ENCODE results near the gene XYLT1.
A peak's percentile ranks its signal among the peaks of the same experiment; 100 is the strongest.

XYLT1 gene

DNA sequence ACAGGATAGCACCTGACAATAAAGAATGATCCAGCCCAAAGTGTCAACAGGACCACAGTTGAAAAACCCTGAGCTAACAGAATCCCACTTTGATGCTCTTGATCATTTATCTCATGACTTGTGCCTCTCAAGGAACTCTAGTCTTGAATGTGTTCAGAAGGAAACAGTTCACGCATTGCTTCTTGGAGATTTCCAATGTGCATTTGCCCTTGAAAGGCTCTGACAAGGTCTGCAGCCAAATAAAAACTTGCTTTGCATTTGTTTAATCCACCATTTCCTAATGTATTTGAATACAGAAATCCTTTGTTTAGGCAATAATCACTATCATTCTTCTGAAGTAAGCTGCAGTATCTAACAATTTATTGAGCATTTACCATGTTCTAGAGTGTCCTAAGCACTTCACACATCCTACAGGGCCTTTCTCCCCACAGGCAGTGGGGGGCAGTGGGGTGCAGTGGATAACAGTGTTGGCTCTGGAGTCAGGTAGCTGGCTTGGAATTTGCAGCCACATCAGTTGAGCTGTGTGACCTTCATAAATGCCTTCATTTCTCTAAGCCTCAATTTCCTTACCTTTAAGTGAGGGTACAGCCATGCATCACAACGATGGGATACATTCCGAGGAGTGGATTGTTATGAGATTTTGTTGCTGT, 239.7 kb downstream of the XYLT1 start:
- no peak overlapping the region for H3K27ac ChIP-seq (ENCODE audit: extremely low read depth, low read depth, low read length)
- TF ChIP-seq, protein P1, sequence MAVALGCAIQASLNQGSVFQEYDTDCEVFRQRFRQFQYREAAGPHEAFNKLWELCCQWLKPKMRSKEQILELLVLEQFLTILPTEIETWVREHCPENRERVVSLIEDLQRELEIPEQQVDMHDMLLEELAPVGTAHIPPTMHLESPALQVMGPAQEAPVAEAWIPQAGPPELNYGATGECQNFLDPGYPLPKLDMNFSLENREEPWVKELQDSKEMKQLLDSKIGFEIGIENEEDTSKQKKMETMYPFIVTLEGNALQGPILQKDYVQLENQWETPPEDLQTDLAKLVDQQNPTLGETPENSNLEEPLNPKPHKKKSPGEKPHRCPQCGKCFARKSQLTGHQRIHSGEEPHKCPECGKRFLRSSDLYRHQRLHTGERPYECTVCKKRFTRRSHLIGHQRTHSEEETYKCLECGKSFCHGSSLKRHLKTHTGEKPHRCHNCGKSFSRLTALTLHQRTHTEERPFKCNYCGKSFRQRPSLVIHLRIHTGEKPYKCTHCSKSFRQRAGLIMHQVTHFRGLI (tag by site-specific recombination; IDR thresholded peaks at IDR 0.05) = no peak
- TF ChIP-seq, protein P2, sequence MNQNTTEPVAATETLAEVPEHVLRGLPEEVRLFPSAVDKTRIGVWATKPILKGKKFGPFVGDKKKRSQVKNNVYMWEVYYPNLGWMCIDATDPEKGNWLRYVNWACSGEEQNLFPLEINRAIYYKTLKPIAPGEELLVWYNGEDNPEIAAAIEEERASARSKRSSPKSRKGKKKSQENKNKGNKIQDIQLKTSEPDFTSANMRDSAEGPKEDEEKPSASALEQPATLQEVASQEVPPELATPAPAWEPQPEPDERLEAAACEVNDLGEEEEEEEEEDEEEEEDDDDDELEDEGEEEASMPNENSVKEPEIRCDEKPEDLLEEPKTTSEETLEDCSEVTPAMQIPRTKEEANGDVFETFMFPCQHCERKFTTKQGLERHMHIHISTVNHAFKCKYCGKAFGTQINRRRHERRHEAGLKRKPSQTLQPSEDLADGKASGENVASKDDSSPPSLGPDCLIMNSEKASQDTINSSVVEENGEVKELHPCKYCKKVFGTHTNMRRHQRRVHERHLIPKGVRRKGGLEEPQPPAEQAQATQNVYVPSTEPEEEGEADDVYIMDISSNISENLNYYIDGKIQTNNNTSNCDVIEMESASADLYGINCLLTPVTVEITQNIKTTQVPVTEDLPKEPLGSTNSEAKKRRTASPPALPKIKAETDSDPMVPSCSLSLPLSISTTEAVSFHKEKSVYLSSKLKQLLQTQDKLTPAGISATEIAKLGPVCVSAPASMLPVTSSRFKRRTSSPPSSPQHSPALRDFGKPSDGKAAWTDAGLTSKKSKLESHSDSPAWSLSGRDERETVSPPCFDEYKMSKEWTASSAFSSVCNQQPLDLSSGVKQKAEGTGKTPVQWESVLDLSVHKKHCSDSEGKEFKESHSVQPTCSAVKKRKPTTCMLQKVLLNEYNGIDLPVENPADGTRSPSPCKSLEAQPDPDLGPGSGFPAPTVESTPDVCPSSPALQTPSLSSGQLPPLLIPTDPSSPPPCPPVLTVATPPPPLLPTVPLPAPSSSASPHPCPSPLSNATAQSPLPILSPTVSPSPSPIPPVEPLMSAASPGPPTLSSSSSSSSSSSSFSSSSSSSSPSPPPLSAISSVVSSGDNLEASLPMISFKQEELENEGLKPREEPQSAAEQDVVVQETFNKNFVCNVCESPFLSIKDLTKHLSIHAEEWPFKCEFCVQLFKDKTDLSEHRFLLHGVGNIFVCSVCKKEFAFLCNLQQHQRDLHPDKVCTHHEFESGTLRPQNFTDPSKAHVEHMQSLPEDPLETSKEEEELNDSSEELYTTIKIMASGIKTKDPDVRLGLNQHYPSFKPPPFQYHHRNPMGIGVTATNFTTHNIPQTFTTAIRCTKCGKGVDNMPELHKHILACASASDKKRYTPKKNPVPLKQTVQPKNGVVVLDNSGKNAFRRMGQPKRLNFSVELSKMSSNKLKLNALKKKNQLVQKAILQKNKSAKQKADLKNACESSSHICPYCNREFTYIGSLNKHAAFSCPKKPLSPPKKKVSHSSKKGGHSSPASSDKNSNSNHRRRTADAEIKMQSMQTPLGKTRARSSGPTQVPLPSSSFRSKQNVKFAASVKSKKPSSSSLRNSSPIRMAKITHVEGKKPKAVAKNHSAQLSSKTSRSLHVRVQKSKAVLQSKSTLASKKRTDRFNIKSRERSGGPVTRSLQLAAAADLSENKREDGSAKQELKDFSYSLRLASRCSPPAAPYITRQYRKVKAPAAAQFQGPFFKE (tag by site-specific recombination; IDR thresholded peaks at IDR 0.05; ENCODE audit: borderline replicate concordance) = no peak
- TF ChIP-seq ZBTB1 (tag by site-specific recombination; IDR thresholded peaks at IDR 0.05) (no peak), ZNF837 (tag by site-specific recombination; IDR thresholded peaks at IDR 0.05) (no peak), ZNF239 (tag by site-specific recombination; IDR thresholded peaks at IDR 0.05) (0 out of 2 replicates have a peak, but pooled peaks have one; percentile 48), ZNF785 (tag by site-specific recombination; IDR thresholded peaks at IDR 0.05) (no peak)
- no peaks in the 10 kb centered on the region for H3K9me3 ChIP-seq (ENCODE audit: control insufficient read depth, insufficient read depth, low read depth, low read length)
- no peaks in the 10 kb centered on the region for H3K4me1 ChIP-seq (ENCODE audit: control insufficient read depth, insufficient read depth, low read length)
- H3K36me3 ChIP-seq (ENCODE audit: control insufficient read depth in 2 of 2, insufficient read depth in 1 of 2, low read length in 2 of 2) = no peaks in the 10 kb centered on the region
- no peak overlapping the region for H3K4me3 ChIP-seq (ENCODE audit: low read depth, low read length)
- ChIA-PET CTCF (no interaction called here), POLR2A (no interaction called here)

DNA sequence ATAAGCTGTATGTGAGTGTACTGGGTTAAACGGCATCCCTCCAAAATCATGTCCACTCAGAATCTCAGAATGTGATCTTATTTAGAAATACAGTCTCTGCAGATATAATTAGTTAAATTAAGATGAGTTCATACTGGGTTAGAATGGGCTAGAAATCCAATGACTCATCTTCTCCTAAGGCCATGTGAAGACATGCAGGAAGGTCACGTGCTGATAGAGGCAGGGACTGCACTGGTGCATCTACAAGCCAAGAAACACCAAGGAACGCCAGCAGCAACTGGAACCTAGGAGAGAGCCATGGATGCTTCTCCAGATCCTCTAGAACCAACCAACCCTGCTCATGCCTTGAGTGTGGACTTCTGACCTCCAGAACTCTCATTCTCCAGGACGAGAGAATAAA, 241.0 kb downstream of the XYLT1 start:
- Histone ChIP-seq H3K36me3 (ENCODE audit: control insufficient read depth in 2 of 2, insufficient read depth in 1 of 2, low read length in 2 of 2) (no peaks in the 10 kb centered on the region), H3K9me3 (ENCODE audit: control insufficient read depth, insufficient read depth, low read depth, low read length) (no peaks in the 10 kb centered on the region), H3K4me3 (ENCODE audit: low read depth, low read length) (no peak overlapping the region), H3K27ac (ENCODE audit: extremely low read depth, low read depth, low read length) (no peak overlapping the region), H3K4me1 (ENCODE audit: control insufficient read depth, insufficient read depth, low read length) (no peaks in the 10 kb centered on the region)
- POLR2A ChIA-PET = no interaction called here
- no peak for TF ChIP-seq ZNF350 (tag by site-specific recombination; IDR thresholded peaks at IDR 0.05)
- no peak for TF ChIP-seq REPIN1 (tag by site-specific recombination; IDR thresholded peaks at IDR 0.05; ENCODE audit: low read depth)
- TF ChIP-seq, protein P3, sequence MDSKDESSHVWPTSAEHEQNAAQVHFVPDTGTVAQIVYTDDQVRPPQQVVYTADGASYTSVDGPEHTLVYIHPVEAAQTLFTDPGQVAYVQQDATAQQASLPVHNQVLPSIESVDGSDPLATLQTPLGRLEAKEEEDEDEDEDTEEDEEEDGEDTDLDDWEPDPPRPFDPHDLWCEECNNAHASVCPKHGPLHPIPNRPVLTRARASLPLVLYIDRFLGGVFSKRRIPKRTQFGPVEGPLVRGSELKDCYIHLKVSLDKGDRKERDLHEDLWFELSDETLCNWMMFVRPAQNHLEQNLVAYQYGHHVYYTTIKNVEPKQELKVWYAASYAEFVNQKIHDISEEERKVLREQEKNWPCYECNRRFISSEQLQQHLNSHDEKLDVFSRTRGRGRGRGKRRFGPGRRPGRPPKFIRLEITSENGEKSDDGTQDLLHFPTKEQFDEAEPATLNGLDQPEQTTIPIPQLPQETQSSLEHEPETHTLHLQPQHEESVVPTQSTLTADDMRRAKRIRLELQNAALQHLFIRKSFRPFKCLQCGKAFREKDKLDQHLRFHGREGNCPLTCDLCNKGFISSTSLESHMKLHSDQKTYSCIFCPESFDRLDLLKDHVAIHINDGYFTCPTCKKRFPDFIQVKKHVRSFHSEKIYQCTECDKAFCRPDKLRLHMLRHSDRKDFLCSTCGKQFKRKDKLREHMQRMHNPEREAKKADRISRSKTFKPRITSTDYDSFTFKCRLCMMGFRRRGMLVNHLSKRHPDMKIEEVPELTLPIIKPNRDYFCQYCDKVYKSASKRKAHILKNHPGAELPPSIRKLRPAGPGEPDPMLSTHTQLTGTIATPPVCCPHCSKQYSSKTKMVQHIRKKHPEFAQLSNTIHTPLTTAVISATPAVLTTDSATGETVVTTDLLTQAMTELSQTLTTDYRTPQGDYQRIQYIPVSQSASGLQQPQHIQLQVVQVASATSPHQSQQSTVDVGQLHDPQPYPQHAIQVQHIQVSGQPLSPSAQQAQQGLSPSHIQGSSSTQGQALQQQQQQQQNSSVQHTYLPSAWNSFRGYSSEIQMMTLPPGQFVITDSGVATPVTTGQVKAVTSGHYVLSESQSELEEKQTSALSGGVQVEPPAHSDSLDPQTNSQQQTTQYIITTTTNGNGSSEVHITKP (tag by site-specific recombination; IDR thresholded peaks at IDR 0.05) = no peak
- TF ChIP-seq ZNF169 (tag by site-specific recombination; IDR thresholded peaks at IDR 0.05) = no peak
- TF ChIP-seq ZNF404 (tag by site-specific recombination; IDR thresholded peaks at IDR 0.05) = no peak
- TF ChIP-seq, protein P4, sequence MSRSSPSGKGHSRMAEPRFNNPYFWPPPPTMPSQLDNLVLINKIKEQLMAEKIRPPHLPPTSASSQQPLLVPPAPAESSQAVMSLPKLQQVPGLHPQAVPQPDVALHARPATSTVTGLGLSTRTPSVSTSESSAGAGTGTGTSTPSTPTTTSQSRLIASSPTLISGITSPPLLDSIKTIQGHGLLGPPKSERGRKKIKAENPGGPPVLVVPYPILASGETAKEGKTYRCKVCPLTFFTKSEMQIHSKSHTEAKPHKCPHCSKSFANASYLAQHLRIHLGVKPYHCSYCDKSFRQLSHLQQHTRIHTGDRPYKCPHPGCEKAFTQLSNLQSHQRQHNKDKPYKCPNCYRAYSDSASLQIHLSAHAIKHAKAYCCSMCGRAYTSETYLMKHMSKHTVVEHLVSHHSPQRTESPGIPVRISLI (tag by site-specific recombination; IDR thresholded peaks at IDR 0.05) = no peak
- no peak for TF ChIP-seq ZNF10 (tag by site-specific recombination; IDR thresholded peaks at IDR 0.05)
- TF ChIP-seq ZNF366 (tag by site-specific recombination; conservative IDR thresholded peaks at IDR 0.05) = no peak
- no peak for TF ChIP-seq ZNF561 (tag by site-specific recombination; IDR thresholded peaks at IDR 0.05; ENCODE audit: borderline replicate concordance)
- no peak for TF ChIP-seq ZNF324 (tag by site-specific recombination; IDR thresholded peaks at IDR 0.05)
- no peak for TF ChIP-seq ZNF311 (tag by site-specific recombination; IDR thresholded peaks at IDR 0.05; ENCODE audit: borderline replicate concordance)
- CTCF ChIA-PET = no interaction called here

Measured in HEK293 (cell line).